SU-DHL-6 (cell line): ENCODE data around the gene SRRM3.
"Not testable (repeated sequence)": the region's sequence is repeated elsewhere in the genome, so short reads cannot be mapped to it uniquely, and the experiment has no call there.

ENCODE experiments used
- CTCF ChIP-seq: fragments of 200-600 bp; sonication (generic); IDR thresholded peaks from one replicate; pipeline ENCODE4 v1.5.1; 2017; ENCODE audit warnings: antibody characterized with exemption, mild to moderate bottlenecking, low read length, moderate library complexity; ENCODE audit not compliant: insufficient read depth, poor library complexity, severe bottlenecking
- EZH2phosphoT487 ChIP-seq: fragments of 200-600 bp; sonication (generic), shearing (Covaris generic); conservative IDR thresholded peaks from 2 replicates; pipeline ENCODE4 v1.6.1; 2018; ENCODE audit warnings: mild to moderate bottlenecking, antibody characterized with exemption, low read length, moderate library complexity, mixed read lengths

- TF ChIP-seq CTCF, EZH2phosphoT487: not testable (repeated sequence)
Measured at GRCh38 chr7:76158416-76158815, 43.3 kb upstream of the SRRM3 start.
